ENCODE data around the gene FTHL17. TPM values are rescaled to one million over a fixed set of nuclear protein-coding genes. Genes with fewer than 3 reads are reported as not detected.
A peak's percentile ranks its signal among the peaks of the same experiment; 100 is the strongest.

FTHL17 gene
- total RNA-seq, 1 experiment from 2014 or later = not detected

DNA sequence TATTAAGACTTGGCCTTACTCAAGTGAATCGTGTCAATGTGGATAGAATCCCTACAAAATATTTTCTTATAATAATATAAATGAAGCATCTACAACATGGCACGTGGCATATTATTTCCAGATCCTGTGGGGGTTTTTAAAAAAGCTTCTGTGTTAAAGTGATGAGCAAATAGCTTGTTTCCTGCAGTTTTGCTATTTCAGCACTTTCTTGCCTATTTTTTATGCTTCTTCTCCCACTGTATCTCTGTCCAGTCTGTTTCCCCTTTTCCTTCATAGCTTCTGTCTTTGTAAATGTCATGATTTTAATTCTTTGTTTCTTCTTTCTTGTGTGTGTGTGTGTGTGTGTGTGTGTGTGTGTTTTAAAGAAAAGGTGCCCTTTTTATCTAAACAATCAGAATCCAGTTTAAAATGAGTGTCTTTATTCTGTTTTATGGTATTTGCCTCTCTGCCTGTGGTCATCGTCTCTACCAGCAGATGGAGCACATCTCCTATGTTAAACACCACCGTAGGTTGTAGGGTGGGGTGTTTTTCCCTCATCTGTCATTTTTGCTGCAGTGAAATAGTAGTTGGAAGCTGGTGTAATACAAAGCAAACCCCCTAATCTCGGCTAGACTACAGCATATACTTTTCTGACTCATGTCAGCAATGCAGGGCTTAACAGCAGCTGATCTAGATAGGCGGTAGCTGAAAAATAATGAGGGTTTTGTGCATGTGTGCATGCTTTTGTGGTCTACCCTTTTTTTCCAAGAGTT, 33.1 kb downstream of the FTHL17 start:
- no peak overlapping the region for H3K27ac Mint-ChIP-seq
- TF ChIP-seq NR3C1 (CRISPR knock-in tag; conservative IDR thresholded peaks at IDR 0.05; ENCODE audit: low read depth) (no peak), ZNF219 (CRISPR knock-in tag; IDR thresholded peaks at IDR 0.05; ENCODE audit: borderline replicate concordance) (no peak), RORB (CRISPR knock-in tag; IDR thresholded peaks at IDR 0.05) (no peak), MXD4 (CRISPR knock-in tag; IDR thresholded peaks at IDR 0.05; ENCODE audit: borderline replicate concordance) (no peak), RELA (CRISPR knock-in tag; IDR thresholded peaks at IDR 0.05; ENCODE audit: borderline replicate concordance) (no peak), NFATC4 (CRISPR knock-in tag; IDR thresholded peaks at IDR 0.05) (no peak), GRHL2 (CRISPR knock-in tag; IDR thresholded peaks at IDR 0.05; ENCODE audit: insufficient replicate concordance, severe bottlenecking) (no peak), ATF1 (CRISPR knock-in tag; IDR thresholded peaks at IDR 0.05) (no peak), ZNF671 (CRISPR knock-in tag; IDR thresholded peaks at IDR 0.05) (no peak), TEAD1 (CRISPR knock-in tag; IDR thresholded peaks at IDR 0.05) (no peak), SP1 (CRISPR knock-in tag; conservative IDR thresholded peaks at IDR 0.05) (no peak), IRF2 (CRISPR knock-in tag; IDR thresholded peaks at IDR 0.05; ENCODE audit: borderline replicate concordance, low read depth) (no peak), FOXP4 (CRISPR knock-in tag; IDR thresholded peaks at IDR 0.05) (no peak)
- TF ChIP-seq, protein P1, sequence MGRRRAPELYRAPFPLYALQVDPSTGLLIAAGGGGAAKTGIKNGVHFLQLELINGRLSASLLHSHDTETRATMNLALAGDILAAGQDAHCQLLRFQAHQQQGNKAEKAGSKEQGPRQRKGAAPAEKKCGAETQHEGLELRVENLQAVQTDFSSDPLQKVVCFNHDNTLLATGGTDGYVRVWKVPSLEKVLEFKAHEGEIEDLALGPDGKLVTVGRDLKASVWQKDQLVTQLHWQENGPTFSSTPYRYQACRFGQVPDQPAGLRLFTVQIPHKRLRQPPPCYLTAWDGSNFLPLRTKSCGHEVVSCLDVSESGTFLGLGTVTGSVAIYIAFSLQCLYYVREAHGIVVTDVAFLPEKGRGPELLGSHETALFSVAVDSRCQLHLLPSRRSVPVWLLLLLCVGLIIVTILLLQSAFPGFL (CRISPR knock-in tag; IDR thresholded peaks at IDR 0.05; ENCODE audit: borderline replicate concordance) = no peak
- TF ChIP-seq, protein P2, sequence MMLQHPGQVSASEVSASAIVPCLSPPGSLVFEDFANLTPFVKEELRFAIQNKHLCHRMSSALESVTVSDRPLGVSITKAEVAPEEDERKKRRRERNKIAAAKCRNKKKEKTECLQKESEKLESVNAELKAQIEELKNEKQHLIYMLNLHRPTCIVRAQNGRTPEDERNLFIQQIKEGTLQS (CRISPR knock-in tag; conservative IDR thresholded peaks at IDR 0.05) = no peak
- TF ChIP-seq, protein P3, sequence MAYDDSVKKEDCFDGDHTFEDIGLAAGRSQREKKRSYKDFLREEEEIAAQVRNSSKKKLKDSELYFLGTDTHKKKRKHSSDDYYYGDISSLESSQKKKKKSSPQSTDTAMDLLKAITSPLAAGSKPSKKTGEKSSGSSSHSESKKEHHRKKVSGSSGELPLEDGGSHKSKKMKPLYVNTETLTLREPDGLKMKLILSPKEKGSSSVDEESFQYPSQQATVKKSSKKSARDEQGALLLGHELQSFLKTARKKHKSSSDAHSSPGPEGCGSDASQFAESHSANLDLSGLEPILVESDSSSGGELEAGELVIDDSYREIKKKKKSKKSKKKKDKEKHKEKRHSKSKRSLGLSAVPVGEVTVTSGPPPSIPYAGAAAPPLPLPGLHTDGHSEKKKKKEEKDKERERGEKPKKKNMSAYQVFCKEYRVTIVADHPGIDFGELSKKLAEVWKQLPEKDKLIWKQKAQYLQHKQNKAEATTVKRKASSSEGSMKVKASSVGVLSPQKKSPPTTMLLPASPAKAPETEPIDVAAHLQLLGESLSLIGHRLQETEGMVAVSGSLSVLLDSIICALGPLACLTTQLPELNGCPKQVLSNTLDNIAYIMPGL (CRISPR knock-in tag; IDR thresholded peaks at IDR 0.05) = no peak
- TF ChIP-seq, protein P4, sequence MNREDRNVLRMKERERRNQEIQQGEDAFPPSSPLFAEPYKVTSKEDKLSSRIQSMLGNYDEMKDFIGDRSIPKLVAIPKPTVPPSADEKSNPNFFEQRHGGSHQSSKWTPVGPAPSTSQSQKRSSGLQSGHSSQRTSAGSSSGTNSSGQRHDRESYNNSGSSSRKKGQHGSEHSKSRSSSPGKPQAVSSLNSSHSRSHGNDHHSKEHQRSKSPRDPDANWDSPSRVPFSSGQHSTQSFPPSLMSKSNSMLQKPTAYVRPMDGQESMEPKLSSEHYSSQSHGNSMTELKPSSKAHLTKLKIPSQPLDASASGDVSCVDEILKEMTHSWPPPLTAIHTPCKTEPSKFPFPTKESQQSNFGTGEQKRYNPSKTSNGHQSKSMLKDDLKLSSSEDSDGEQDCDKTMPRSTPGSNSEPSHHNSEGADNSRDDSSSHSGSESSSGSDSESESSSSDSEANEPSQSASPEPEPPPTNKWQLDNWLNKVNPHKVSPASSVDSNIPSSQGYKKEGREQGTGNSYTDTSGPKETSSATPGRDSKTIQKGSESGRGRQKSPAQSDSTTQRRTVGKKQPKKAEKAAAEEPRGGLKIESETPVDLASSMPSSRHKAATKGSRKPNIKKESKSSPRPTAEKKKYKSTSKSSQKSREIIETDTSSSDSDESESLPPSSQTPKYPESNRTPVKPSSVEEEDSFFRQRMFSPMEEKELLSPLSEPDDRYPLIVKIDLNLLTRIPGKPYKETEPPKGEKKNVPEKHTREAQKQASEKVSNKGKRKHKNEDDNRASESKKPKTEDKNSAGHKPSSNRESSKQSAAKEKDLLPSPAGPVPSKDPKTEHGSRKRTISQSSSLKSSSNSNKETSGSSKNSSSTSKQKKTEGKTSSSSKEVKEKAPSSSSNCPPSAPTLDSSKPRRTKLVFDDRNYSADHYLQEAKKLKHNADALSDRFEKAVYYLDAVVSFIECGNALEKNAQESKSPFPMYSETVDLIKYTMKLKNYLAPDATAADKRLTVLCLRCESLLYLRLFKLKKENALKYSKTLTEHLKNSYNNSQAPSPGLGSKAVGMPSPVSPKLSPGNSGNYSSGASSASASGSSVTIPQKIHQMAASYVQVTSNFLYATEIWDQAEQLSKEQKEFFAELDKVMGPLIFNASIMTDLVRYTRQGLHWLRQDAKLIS (CRISPR knock-in tag; IDR thresholded peaks at IDR 0.05; ENCODE audit: borderline replicate concordance) = no peak
- TF ChIP-seq, protein P5, sequence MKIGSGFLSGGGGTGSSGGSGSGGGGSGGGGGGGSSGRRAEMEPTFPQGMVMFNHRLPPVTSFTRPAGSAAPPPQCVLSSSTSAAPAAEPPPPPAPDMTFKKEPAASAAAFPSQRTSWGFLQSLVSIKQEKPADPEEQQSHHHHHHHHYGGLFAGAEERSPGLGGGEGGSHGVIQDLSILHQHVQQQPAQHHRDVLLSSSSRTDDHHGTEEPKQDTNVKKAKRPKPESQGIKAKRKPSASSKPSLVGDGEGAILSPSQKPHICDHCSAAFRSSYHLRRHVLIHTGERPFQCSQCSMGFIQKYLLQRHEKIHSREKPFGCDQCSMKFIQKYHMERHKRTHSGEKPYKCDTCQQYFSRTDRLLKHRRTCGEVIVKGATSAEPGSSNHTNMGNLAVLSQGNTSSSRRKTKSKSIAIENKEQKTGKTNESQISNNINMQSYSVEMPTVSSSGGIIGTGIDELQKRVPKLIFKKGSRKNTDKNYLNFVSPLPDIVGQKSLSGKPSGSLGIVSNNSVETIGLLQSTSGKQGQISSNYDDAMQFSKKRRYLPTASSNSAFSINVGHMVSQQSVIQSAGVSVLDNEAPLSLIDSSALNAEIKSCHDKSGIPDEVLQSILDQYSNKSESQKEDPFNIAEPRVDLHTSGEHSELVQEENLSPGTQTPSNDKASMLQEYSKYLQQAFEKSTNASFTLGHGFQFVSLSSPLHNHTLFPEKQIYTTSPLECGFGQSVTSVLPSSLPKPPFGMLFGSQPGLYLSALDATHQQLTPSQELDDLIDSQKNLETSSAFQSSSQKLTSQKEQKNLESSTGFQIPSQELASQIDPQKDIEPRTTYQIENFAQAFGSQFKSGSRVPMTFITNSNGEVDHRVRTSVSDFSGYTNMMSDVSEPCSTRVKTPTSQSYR (CRISPR knock-in tag; IDR thresholded peaks at IDR 0.05) = no peak
- TF ChIP-seq, protein P6, sequence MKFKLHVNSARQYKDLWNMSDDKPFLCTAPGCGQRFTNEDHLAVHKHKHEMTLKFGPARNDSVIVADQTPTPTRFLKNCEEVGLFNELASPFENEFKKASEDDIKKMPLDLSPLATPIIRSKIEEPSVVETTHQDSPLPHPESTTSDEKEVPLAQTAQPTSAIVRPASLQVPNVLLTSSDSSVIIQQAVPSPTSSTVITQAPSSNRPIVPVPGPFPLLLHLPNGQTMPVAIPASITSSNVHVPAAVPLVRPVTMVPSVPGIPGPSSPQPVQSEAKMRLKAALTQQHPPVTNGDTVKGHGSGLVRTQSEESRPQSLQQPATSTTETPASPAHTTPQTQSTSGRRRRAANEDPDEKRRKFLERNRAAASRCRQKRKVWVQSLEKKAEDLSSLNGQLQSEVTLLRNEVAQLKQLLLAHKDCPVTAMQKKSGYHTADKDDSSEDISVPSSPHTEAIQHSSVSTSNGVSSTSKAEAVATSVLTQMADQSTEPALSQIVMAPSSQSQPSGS (CRISPR knock-in tag; IDR thresholded peaks at IDR 0.05; ENCODE audit: borderline replicate concordance, low read depth) = no peak
- TF ChIP-seq, protein P7, sequence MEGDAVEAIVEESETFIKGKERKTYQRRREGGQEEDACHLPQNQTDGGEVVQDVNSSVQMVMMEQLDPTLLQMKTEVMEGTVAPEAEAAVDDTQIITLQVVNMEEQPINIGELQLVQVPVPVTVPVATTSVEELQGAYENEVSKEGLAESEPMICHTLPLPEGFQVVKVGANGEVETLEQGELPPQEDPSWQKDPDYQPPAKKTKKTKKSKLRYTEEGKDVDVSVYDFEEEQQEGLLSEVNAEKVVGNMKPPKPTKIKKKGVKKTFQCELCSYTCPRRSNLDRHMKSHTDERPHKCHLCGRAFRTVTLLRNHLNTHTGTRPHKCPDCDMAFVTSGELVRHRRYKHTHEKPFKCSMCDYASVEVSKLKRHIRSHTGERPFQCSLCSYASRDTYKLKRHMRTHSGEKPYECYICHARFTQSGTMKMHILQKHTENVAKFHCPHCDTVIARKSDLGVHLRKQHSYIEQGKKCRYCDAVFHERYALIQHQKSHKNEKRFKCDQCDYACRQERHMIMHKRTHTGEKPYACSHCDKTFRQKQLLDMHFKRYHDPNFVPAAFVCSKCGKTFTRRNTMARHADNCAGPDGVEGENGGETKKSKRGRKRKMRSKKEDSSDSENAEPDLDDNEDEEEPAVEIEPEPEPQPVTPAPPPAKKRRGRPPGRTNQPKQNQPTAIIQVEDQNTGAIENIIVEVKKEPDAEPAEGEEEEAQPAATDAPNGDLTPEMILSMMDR (IDR thresholded peaks at IDR 0.05) = no peak
- no peaks in the 10 kb centered on the region for H3K27me3 Mint-ChIP-seq (ENCODE audit: low read depth)
- H3K4me3 Mint-ChIP-seq = no peak overlapping the region
- H3K9me3 Mint-ChIP-seq = peaks cover 6% of the 10 kb centered on the region
- H3K36me3 Mint-ChIP-seq = peaks cover 5% of the 10 kb centered on the region; the same call in 1 of the 2 replicates
- CTCF ChIA-PET = interaction anchor here (0.6 to 1.6 kb wide), 5 partner anchors 59 to 995 kb away, joined by 3 to 4 read pairs (median 3); no protein-coding TSS in a partner anchor
- peaks cover 3% of the 10 kb centered on the region; the same call in 1 of the 2 replicates for H3K4me1 Mint-ChIP-seq
- ATAC-seq (peak; percentile 65), DNase-seq (ENCODE audit: low spot score) (peak; percentile 22)
- POLR2A ChIA-PET = interaction anchor here (0.6 kb wide), 1 partner anchor 1332 kb away, joined by 3 read pairs; no protein-coding TSS in a partner anchor
